Ishikawa (cell line): ENCODE measurements around the gene GAL3ST3.

ENCODE experiments used
- EP300 ChIP-seq: IDR thresholded peaks from 2 replicates; pipeline ENCODE4 v1.6.1; 2012; ENCODE audit warnings: borderline replicate concordance
- RAD21 ChIP-seq: IDR thresholded peaks from 2 replicates; pipeline ENCODE4 v1.6.1; 2012; ENCODE audit warnings: low read depth
- TAF1 ChIP-seq: IDR thresholded peaks from 2 replicates; pipeline ENCODE4 v1.6.1; 2012; ENCODE audit warnings: low read depth, mild to moderate bottlenecking
- YY1 ChIP-seq: IDR thresholded peaks from 2 replicates; pipeline ENCODE4 v1.6.1; 2012; ENCODE audit warnings: low read depth
- TF ChIP-seq, protein P1 (sequence below): IDR thresholded peaks from 2 replicates; pipeline ENCODE4 v1.6.1; 2012
- TF ChIP-seq, protein P2 (sequence below): IDR thresholded peaks from 2 replicates; pipeline ENCODE4 v1.6.1; 2012

DNA sequence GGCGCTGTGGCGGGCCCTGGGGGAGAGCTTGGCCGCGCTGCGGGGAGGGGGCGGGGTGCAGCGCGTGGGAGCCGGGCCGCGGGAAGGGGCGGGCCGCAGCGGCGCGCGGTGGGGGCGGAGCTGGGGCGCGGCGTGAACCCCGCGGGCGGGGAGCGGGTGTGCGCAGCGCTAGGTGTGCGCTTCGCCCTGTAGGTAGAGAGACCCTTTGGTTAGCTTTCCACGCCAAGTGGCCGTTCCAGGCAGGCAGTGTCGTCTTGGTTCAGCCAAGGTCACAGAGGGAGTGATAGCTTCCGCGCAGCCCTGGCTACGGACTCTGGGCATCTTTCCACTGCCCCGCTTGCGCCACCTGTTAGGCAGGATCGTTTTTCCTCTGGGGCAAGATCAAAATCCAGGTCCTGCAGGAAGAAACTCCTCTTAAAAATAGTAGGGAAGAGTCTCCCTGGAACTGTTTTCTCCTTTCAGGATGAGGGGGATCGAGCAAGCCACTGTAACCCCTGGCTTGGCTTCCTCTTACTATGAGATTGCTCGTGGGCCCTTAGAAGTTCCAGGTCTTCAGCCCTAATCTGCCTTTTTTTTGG, 46.2 kb downstream of the GAL3ST3 start:
- TF ChIP-seq, protein P1, sequence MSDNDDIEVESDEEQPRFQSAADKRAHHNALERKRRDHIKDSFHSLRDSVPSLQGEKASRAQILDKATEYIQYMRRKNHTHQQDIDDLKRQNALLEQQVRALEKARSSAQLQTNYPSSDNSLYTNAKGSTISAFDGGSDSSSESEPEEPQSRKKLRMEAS: no peak
- no peak for TF ChIP-seq EP300
- no peak for TF ChIP-seq YY1
- TF ChIP-seq TAF1: no peak
- TF ChIP-seq RAD21: no peak
- TF ChIP-seq, protein P2, sequence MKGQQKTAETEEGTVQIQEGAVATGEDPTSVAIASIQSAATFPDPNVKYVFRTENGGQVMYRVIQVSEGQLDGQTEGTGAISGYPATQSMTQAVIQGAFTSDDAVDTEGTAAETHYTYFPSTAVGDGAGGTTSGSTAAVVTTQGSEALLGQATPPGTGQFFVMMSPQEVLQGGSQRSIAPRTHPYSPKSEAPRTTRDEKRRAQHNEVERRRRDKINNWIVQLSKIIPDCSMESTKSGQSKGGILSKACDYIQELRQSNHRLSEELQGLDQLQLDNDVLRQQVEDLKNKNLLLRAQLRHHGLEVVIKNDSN: no peak
